HG03025 (cell line): Measurements from ENCODE around the gene CD1D.

Experiments
- ATAC-seq: cut with Tn5 transposase; IDR thresholded peaks from one replicate; pipeline ENCODE4 v1.9.1; 2021; ENCODE audit warnings: mild to moderate bottlenecking, moderate library complexity; ENCODE audit not compliant: unreplicated experiment, low FRiP score

The CD1D gene

DNA sequence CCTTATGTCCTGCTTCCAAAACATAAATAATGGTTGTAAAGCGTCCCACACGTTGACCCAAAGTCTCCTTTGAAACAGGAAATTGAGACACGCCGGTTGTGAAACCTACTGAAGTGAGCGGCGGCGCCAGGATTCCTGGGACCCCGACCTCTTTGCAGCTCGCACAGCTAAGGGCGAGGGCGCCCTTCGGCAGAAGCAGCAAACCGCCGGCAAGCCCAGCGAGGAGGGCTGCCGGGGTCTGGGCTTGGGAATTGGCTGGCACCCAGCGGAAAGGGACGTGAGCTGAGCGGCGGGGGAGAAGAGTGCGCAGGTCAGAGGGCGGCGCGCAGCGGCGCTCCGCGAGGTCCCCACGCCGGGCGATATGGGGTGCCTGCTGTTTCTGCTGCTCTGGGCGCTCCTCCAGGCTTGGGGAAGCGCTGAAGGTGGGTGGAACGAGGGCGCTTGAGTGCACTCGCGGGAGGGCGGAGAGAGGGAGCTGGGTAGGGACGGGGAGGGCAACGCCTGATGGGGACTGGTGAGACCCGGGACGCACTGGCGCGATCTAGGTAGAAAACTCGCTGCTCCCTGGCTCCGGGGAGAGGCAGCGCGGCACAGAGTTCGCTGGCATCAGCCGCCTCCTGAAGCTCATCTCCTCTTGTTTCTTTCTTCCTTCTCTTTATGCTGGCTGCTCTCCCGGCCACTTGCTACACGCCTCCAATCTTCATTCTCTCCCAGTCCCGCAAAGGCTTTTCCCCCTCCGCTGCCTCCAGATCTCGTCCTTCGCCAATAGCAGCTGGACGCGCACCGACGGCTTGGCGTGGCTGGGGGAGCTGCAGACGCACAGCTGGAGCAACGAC, at the start of gene CD1D:
Gene CD1D (plus strand): TSS at position 155 of the 836 bp plus-strand sequence. CDS start 207 bp downstream, at position 362.
- ATAC-seq = no peak

DNA sequence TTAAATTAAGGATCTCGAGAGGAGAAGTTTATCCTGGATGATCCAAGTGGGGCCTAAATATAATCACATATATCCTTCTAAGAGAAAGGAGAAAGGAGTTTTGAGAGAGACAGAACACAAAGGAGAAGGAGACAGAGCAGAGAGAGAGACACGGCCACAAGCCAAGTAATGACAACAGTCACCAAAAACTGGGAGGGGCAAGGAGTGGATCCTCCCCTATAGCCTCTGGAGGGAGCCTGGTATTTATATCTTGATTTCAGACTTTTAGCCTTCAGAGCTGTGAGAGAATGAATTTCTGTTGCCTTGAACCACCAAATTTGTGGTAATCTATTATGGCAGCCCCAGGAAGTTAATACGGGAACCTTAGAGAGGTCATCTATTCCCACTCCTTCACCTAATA, 49.5 kb upstream of the CD1D start:
- ATAC-seq = no peak

- ATAC-seq = no peak
Observed at GRCh38 chr1:158140764-158141192, 39.9 kb upstream of the CD1D start.

GRCh38 chr1:158145173-158145719, 35.4 kb upstream of the CD1D start:
- ATAC-seq = no peak

DNA sequence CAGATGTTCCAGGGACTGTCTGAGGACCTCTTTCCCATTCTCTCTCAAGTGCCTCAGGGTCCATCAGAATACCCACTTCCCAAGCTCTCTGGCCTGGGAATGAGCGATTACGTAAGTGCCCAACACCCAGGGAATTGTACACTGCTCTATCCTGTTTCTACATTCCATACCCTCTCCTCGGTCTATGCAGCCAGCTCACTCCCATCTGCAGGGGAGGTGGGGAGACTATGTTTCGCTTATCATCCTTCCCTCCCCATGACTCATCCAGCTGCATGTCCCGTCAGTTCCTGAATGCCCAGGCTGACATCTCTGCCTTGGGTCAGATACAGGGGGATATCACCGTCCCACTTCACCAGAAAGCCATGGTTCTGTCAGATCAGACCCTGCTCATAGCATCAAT, 34.5 kb upstream of the CD1D start:
- ATAC-seq = no peak

- ATAC-seq = no peak
Observed at GRCh38 chr1:158146739-158147138, 34.0 kb upstream of the CD1D start.

GRCh38 chr1:158147401-158147800, 33.3 kb upstream of the CD1D start:
- ATAC-seq = no peak

DNA sequence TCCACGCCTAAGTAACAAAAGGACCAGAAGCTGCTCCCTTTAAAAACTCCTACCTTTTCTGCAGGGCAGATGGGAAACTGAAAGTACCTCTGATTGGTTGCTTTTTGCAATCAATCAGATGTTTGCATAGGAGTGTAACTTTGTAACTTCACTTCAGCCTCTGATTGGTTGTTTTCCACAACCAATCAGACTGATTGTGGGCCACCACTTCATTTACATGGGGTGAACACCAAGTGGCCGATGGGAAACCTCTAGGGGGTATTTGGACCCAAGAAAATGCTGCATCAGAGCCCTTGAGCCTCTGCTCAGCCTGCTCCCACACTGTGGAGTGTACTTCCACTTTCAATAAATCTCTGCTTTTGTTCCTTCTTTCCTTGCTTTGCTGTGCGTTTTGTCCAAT, 32.8 kb upstream of the CD1D start:
- ATAC-seq = no peak

- no peak for ATAC-seq
Observed at GRCh38 chr1:158148468-158148867, 32.2 kb upstream of the CD1D start.

DNA sequence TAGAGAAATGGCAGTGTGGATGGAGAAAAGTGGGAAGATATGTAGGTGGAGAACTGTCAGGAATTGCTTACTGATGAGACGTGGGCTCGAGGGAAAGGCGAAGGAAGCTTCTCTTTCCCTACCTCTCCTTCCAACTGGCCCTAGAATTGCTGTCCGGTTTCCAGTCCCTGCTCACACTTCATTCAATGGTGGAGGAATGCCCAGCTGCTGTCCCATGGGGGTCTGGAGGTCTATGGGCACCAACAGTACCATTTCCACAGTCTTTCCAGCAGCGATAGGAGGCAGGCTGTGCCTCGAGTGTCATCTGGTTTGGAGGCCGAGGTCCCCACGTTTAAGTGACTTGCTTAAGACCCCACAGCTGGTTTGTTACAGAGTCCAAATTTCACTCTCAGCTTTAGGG, 31.5 kb upstream of the CD1D start:
- no peak for ATAC-seq

- no peak for ATAC-seq
Observed at GRCh38 chr1:158149577-158150269, 31.0 kb upstream of the CD1D start.

DNA sequence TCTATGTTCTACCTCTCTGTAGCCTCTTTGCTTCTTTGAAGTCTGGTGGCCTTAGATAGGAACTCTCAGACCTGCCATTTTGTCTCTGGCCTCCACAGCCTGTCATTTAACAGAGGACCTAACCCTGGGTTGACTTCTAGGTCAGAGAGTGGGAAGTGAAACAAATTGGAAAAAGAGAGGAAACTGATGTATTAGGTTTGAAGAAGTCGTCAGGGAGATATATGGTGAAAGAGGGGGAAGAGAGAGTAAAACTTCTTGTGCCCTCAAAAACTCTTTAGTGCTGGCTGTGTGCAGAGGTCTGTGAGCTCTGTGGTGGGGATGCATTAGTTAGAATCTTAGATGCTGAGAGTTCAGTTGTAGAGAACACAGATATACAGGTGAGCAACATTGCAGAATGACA, 30.2 kb upstream of the CD1D start:
- ATAC-seq = no peak

DNA sequence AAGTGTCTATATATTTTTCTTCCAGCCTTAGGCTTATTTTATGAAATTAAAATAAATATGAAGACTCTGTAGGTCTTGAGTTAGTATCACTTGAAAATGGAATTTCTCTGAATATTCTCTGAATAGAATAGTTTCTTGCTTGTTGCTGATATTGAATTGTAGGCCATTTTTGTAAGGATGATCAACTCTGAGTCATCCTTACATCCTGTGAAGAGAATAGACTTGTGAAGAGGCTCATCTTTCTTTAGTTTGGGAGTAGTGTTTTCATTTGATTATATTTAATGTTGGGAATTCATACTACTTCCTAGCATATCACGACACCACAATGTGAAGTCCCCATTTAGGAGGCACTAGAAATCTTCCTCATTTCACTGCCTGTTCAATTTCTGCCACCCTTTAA, 27.5 kb upstream of the CD1D start:
- ATAC-seq = no peak

DNA sequence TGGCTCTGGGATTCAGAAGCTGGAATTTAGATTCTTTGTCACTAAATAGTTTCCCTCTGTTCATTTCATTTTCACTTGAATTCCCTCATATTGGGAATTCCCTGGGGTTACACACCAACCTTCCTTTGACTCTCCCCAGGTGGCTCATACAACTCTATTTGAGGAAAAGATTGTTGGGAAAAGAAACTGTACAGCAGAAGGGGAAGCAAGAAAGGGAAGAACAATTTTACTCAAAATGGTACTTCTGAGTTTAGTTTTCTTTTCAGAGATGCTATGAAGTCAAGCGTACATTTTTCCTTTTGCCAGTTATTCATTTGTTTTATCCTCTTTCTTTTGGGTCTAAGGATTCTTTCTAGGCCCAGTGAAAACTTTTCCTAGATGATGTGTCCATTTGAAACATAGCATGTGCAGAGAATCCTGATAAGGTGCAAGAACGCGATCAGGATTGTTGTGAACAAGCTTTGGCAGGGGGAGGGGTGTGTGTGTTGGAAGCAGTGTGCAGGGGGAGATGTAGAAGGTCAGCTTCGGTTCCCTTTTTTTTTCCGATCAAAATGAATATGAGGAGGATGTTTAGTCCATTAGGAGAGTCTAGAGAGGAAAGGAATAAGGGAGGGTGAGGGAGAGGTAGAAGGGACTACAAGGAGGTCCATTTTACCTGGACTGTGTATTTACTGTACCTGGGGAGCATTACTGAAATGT, 26.8 kb upstream of the CD1D start:
- ATAC-seq = no peak

GRCh38 chr1:158154501-158154900, 26.2 kb upstream of the CD1D start:
- ATAC-seq = no peak

DNA sequence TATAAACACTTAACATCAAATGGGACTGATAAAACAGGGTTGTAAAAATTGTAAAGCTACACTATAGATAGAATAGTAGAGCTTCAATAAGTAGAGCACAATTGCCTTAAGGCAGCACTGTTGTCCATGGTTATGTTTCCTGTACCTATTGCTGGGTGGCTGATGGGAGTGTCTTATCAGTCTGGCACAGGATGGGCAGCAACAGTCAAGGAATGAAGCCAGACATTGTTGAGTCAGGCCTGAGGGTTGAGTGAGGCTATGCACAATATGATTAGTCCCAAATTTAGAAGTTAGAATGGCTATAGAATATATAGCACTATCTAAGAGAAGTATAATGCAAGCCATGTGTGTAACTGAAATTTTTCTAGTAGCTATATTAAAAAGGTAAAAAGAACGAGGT, 25.0 kb upstream of the CD1D start:
- no peak for ATAC-seq

DNA sequence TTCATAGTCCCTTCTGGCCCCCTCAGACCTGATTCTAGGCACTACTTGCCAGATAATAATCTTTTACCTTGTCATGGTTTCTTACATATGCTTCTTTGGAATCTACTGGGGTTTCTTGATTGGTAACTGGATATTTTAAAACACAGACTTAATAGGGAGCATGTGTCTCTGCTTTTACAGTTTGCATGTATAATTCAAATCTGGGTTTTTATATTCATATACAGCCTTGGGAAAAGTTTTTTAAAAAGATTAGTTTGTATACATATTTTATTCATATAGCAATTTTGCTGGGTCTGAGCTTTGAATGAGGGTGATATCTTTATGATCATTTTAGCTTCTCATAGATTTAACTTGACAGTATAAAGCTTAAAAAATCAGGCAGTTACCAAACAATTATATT, 21.1 kb upstream of the CD1D start:
- ATAC-seq = no peak

DNA sequence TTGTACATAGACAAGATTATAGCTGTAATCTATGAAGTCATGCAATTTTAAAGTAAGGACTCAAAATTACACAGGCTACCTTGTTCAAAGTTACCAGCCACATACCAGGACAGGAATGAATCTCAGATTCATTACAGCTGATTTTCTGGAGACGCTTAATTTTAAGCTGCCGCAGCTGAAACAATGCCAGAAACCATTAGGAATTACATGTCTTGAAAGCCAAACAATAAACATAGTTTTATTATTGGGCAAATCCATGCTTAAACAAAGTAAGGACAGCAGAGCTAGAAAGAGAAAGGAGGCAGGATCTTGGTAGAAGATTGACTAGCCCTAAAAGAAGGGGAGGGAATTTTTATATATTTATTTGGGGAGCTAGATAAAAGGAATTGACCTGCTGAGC, 19.2 kb upstream of the CD1D start:
- no peak for ATAC-seq

GRCh38 chr1:158163000-158163947, 17.4 kb upstream of the CD1D start:
- peak; percentile 95 for ATAC-seq

DNA sequence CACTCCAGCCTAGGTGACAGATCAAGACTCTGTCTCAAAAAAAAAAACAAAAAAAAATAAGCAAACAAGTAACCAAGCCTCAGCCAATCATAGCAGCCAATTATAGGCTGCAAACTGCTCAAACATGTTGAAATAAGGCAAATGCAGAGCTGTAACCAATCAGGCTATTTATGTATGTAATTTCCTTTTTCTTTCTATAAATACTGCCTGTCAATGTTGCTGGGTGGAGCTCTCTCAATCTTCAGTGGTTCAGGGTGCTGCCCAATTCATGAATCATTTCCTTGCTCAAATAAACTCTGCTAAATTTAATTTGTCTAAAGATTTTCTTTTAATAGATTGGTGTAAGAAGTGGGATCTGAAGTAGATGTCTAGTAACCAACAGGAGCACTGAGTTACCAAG, 11.6 kb upstream of the CD1D start:
- ATAC-seq = no peak
